SK-N-SH (cell line): ENCODE measurements around the gene CCNI2. TPM values are rescaled to one million over a fixed set of nuclear protein-coding genes. Genes with fewer than 3 reads are reported as not detected.

ENCODE experiments used
- CTCF ChIA-PET: fragments of 300-600, 350-600 bp; formaldehyde crosslinking; extraction: SDS; loops from one replicate; lab custom pipeline; 2021; lab: Yijun Ruan, JAX
- POLR2A ChIA-PET: fragments of 350-600 bp; sonication (Branson Sonifier 250); formaldehyde crosslinking; extraction: SDS; loops from one replicate; lab custom pipeline; 2020; ENCODE audit warnings: antibody characterized with exemption, inconsistent platforms; lab: Yijun Ruan, JAX
- DNase-seq: peaks from one replicate; pipeline ENCODE4 v3.0.0; 2012
- H2AFZ ChIP-seq: fragments of 200-600 bp; sonication (generic); 2 replicates; pipeline ENCODE4 v1.8.1; 2016; ENCODE audit warnings: antibody characterized with exemption, mild to moderate bottlenecking, low read depth
- H3F3A ChIP-seq: fragments of 200-600 bp; sonication (generic); replicated peaks from 2 replicates; pipeline ENCODE3; 2016; ENCODE audit warnings: antibody characterized with exemption, mild to moderate bottlenecking; ENCODE audit not compliant: insufficient read depth
- H3K27ac ChIP-seq, 2 experiments: fragments of 200-500 bp in 1 of 2; fragments of 200-600 bp in 1 of 2; sonication (Bioruptor generic) in 1 of 2; sonication (generic), shearing (Covaris generic) in 1 of 2; 2 replicates each; pipeline versions ENCODE4 v1.5.1 to v1.6.1; 2014 to 2016; ENCODE audit warnings: low read depth in 2 of 2, inconsistent platforms in 1 of 2, low read length in 1 of 2, mild to moderate bottlenecking in 1 of 2, mixed read lengths in 1 of 2
- H3K27me3 ChIP-seq: fragments of 200-600 bp; sonication (generic), shearing (Covaris generic); 2 replicates; pipeline ENCODE4 v1.6.1; 2016; ENCODE audit warnings: mixed run types; ENCODE audit not compliant: insufficient read depth
- H3K36me3 ChIP-seq, 2 experiments: fragments of 200-500 bp in 1 of 2; fragments of 200-600 bp in 1 of 2; sonication (Bioruptor generic) in 1 of 2; sonication (generic) in 1 of 2; replicated peaks in 1 of 2; 2 replicates each; pipeline versions ENCODE3 to v1.5.1; 2014 to 2016; ENCODE audit warnings: low read length in 1 of 2, mild to moderate bottlenecking in 1 of 2; ENCODE audit not compliant: insufficient read depth in 2 of 2, control insufficient read depth in 1 of 2
- H3K4me1 ChIP-seq, 2 experiments: fragments of 200-500 bp in 1 of 2; fragments of 200-600 bp in 1 of 2; sonication (Bioruptor generic) in 1 of 2; sonication (generic), shearing (Covaris generic) in 1 of 2; 2 replicates each; pipeline versions ENCODE4 v1.5.1 to v1.6.1; 2014 to 2016; ENCODE audit warnings: low read depth in 1 of 2, low read length in 1 of 2, mixed run types in 1 of 2; ENCODE audit not compliant: insufficient read depth in 2 of 2, control insufficient read depth in 1 of 2
- H3K4me2 ChIP-seq: fragments of 200-600 bp; sonication (generic), shearing (Covaris generic); 2 replicates; pipeline ENCODE4 v1.6.1; 2017; ENCODE audit warnings: mixed run types
- H3K4me3 ChIP-seq, 2 experiments: fragments of 200-500 bp in 1 of 2; fragments of 200-600 bp in 1 of 2; sonication (Bioruptor generic) in 1 of 2; sonication (generic), shearing (Covaris generic) in 1 of 2; 2 replicates each; pipeline versions ENCODE4 v1.5.1 to v1.8.1; 2014 to 2016; ENCODE audit warnings: low read depth in 2 of 2, inconsistent platforms in 1 of 2, low read length in 1 of 2, mild to moderate bottlenecking in 1 of 2, mixed read lengths in 1 of 2, moderate library complexity in 1 of 2
- H3K79me2 ChIP-seq: fragments of 200-600 bp; sonication (generic); 2 replicates; pipeline ENCODE4 v1.8.1; 2017; ENCODE audit warnings: mild to moderate bottlenecking; ENCODE audit not compliant: insufficient read depth
- H3K9ac ChIP-seq: fragments of 200-600 bp; sonication (generic); 2 replicates; pipeline ENCODE4 v1.6.1; 2017; ENCODE audit warnings: mixed run types
- H3K9me2 ChIP-seq: fragments of 200-600 bp; sonication (generic); 2 replicates; pipeline ENCODE4 v1.6.1; 2017; ENCODE audit warnings: mixed run types
- H3K9me3 ChIP-seq: fragments of 200-600 bp; sonication (generic); 2 replicates; pipeline ENCODE4 v1.6.1; 2017; ENCODE audit warnings: mixed run types, mild to moderate bottlenecking, moderate library complexity
- H4K20me1 ChIP-seq: fragments of 200-600 bp; sonication (generic); 2 replicates; pipeline ENCODE4 v1.6.1; 2017; ENCODE audit warnings: mild to moderate bottlenecking, mixed run types; ENCODE audit not compliant: insufficient read depth
- CHD2 ChIP-seq: fragments of 150-350 bp; IDR thresholded peaks from 2 replicates; pipeline ENCODE4 v1.6.1; 2018; ENCODE audit warnings: low read length; ENCODE audit not compliant: partially characterized antibody
- EP300 ChIP-seq, 2 experiments: IDR thresholded peaks; 2 replicates each; pipeline versions ENCODE4 v1.4.0 to v1.6.1; 2012; ENCODE audit warnings: borderline replicate concordance in 1 of 2, low read depth in 1 of 2, low read length in 1 of 2
- EZH2phosphoT487 ChIP-seq: fragments of 200-600 bp; sonication (generic); IDR thresholded peaks from 2 replicates; pipeline ENCODE4 v1.6.1; 2017; ENCODE audit warnings: low read depth, mixed run types, mild to moderate bottlenecking, antibody characterized with exemption, moderate library complexity, borderline replicate concordance
- FOSL2 ChIP-seq: IDR thresholded peaks from 2 replicates; pipeline ENCODE4 v1.4.0; 2012; ENCODE audit warnings: low read depth, mild to moderate bottlenecking, moderate library complexity, borderline replicate concordance
- FOXJ3 ChIP-seq: sonication (generic); formaldehyde crosslinking; IDR thresholded peaks from 2 replicates; pipeline ENCODE4 v1.5.1; 2020; ENCODE audit warnings: mild to moderate bottlenecking, missing genetic modification reagents
- FOXM1 ChIP-seq: IDR thresholded peaks from 2 replicates; pipeline ENCODE4 v1.4.0; 2012; ENCODE audit warnings: low read depth, mild to moderate bottlenecking
- GABPA ChIP-seq: IDR thresholded peaks from 2 replicates; pipeline ENCODE4 v1.4.0; 2012; ENCODE audit warnings: low read depth, mild to moderate bottlenecking
- GATA2 ChIP-seq: sonication (generic); formaldehyde crosslinking; IDR thresholded peaks from 2 replicates; pipeline ENCODE4 v1.5.0; 2020; ENCODE audit warnings: mild to moderate bottlenecking, missing genetic modification reagents
- IRF3 ChIP-seq: fragments of 150-350 bp; IDR thresholded peaks from 2 replicates; pipeline ENCODE4 v1.6.1; 2016; ENCODE audit warnings: mild to moderate bottlenecking, low read depth, low read length
- JUND ChIP-seq: IDR thresholded peaks from 2 replicates; pipeline ENCODE4 v1.4.0; 2012
- MEF2A ChIP-seq: IDR thresholded peaks from 2 replicates; pipeline ENCODE4 v1.4.0; 2012; ENCODE audit warnings: low read depth, borderline replicate concordance
- MXI1 ChIP-seq: IDR thresholded peaks from 2 replicates; pipeline ENCODE4 v1.6.1; 2012; ENCODE audit warnings: mild to moderate bottlenecking, low read depth, low read length, improper control_type of control experiment
- PBX3 ChIP-seq: IDR thresholded peaks from 2 replicates; pipeline ENCODE4; 2012
- RAD21 ChIP-seq: IDR thresholded peaks from 2 replicates; pipeline ENCODE4 v1.6.1; 2012; ENCODE audit warnings: mild to moderate bottlenecking, low read length
- REST ChIP-seq: IDR thresholded peaks from 2 replicates; pipeline ENCODE4 v1.6.1; 2012; ENCODE audit warnings: mild to moderate bottlenecking, low read depth, low read length, moderate library complexity
- RFX5 ChIP-seq: IDR thresholded peaks from 2 replicates; pipeline ENCODE4 v1.6.1; 2012; ENCODE audit warnings: mild to moderate bottlenecking, improper control_type of control experiment, low read length
- RXRA ChIP-seq: IDR thresholded peaks from 2 replicates; pipeline ENCODE4 v1.4.0; 2012; ENCODE audit warnings: low read depth, mild to moderate bottlenecking, borderline replicate concordance
- TCF12 ChIP-seq: IDR thresholded peaks from 2 replicates; pipeline ENCODE4 v1.4.0; 2012
- TEAD4 ChIP-seq: IDR thresholded peaks from 2 replicates; pipeline ENCODE4 v1.4.0; 2012; ENCODE audit warnings: mild to moderate bottlenecking, borderline replicate concordance; ENCODE audit not compliant: insufficient read depth
- YY1 ChIP-seq: IDR thresholded peaks from 2 replicates; pipeline ENCODE4 v1.4.0; 2012; ENCODE audit warnings: low read depth, mild to moderate bottlenecking
- WGBS: methylation state at CpG from one replicate; pipeline ENCODE4 v1.1.6; 2017; ENCODE audit warnings: low lambda C conversion rate; 5-methylcytosine and 5-hydroxymethylcytosine counted together
- polyA plus RNA-seq, 3 experiments: library from polyadenylated mRNA; depleted of rRNA; stranded (reverse); fragments of >200 nt; gene quantifications; 2 replicates each; pipeline ENCODE4 v1.2.3, GENCODE V29; 2012
- TF ChIP-seq, protein P1 (sequence below): fragments of 150-350 bp; IDR thresholded peaks from 2 replicates; pipeline ENCODE4 v1.6.1; 2017; ENCODE audit warnings: antibody characterized with exemption, low read length, low read depth, borderline replicate concordance

Gene CCNI2
- polyA plus RNA-seq, 1 of the 3 experiments (the other 2 are of a cell fraction) = 0.05 TPM

- no peak overlapping the region for H3K4me2 ChIP-seq
- DNase-seq = no peak
- H3K9me2 ChIP-seq = no peaks in the 10 kb centered on the region
- TF ChIP-seq GABPA (no peak), EZH2phosphoT487 (no peak), EP300 (IDR thresholded peaks at IDR 0.05; ENCODE audit: borderline replicate concordance in 1 of 2, low read depth in 1 of 2, low read length in 1 of 2) (no peak), MEF2A (no peak), RXRA (no peak), FOSL2 (no peak), GATA2 (CRISPR knock-in tag) (no peak), YY1 (no peak), JUND (no peak), TCF12 (no peak), RFX5 (no peak), FOXJ3 (CRISPR knock-in tag) (no peak), FOXM1 (no peak), PBX3 (no peak)
- TF ChIP-seq, protein P1, sequence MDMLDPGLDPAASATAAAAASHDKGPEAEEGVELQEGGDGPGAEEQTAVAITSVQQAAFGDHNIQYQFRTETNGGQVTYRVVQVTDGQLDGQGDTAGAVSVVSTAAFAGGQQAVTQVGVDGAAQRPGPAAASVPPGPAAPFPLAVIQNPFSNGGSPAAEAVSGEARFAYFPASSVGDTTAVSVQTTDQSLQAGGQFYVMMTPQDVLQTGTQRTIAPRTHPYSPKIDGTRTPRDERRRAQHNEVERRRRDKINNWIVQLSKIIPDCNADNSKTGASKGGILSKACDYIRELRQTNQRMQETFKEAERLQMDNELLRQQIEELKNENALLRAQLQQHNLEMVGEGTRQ = no peak
- H3K27ac ChIP-seq = no peak overlapping the region
- peak overlapping the region; percentile 41; the same call in 1 of the 2 replicates for H2AFZ ChIP-seq
- H3K9me3 ChIP-seq = no peaks in the 10 kb centered on the region
- CTCF ChIA-PET = interaction anchor here (0.8 to 2.0 kb wide), 3 partner anchors 15 to 35 kb away, joined by 3 to 8 read pairs (median 7); no protein-coding TSS in a partner anchor
- POLR2A ChIA-PET = no interaction called here
- no peaks in the 10 kb centered on the region for H4K20me1 ChIP-seq
- H3K36me3 ChIP-seq = no peaks in the 10 kb centered on the region
- H3K4me1 ChIP-seq = peaks cover 17 to 18% of the 10 kb centered on the region in 2 experiments; a peak in 2 of 4 replicates
- no peak overlapping the region for H3K4me3 ChIP-seq
- H3K9ac ChIP-seq = no peak overlapping the region
- 73% methylated on average over 5 of the region's 5 CpGs for WGBS
- H3K27me3 ChIP-seq = no peaks in the 10 kb centered on the region
- peaks cover 6% of the 10 kb centered on the region for H3F3A ChIP-seq
- H3K79me2 ChIP-seq = no peaks in the 10 kb centered on the region
Observed at GRCh38 chr5:132785365-132785764, 38.1 kb downstream of the CCNI2 start.

DNA sequence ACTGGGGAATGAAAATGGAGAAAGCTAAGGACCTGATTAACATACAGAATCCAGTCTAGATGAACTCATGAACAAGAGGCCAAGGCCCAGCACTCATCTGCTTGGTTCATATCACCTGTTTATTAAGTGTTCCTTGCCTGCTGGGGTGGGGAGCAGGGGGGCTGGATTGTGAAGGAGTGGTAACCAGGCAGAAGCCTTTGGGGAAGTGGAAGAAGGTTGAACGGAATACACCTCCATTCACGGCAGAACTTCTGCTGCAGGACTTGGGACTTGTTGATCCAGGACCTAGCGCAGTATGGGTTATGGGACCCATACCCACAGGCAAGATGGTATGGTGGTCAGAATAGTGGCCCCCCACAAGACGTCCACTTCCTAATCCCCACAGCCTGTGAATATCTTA is 38.6 kb downstream of the CCNI2 start:
- Histone ChIP-seq H3K4me1 (peaks cover 17 to 18% of the 10 kb centered on the region in 2 experiments; a peak in 2 of 4 replicates), H3F3A (peaks cover 6% of the 10 kb centered on the region), H2AFZ (no peak overlapping the region), H3K4me3 (no peak overlapping the region), H3K9ac (no peak overlapping the region), H3K27ac (no peak overlapping the region), H4K20me1 (no peaks in the 10 kb centered on the region), H3K9me3 (no peaks in the 10 kb centered on the region), H3K27me3 (no peaks in the 10 kb centered on the region), H3K36me3 (no peaks in the 10 kb centered on the region), H3K79me2 (no peaks in the 10 kb centered on the region), H3K9me2 (no peaks in the 10 kb centered on the region), H3K4me2 (no peak overlapping the region)
- TF ChIP-seq RAD21 (no peak), REST (no peak), GABPA (no peak), MXI1 (no peak), TCF12 (no peak), TEAD4 (no peak), FOXJ3 (CRISPR knock-in tag) (no peak), IRF3 (no peak), RFX5 (no peak), CHD2 (no peak), FOXM1 (no peak)
- no peak for DNase-seq
- POLR2A ChIA-PET = no interaction called here
- CTCF ChIA-PET = interaction anchor here (0.8 to 2.0 kb wide), 3 partner anchors 10 to 32 kb away, joined by 3 to 7 read pairs (median 4); no protein-coding TSS in a partner anchor
- 89% methylated on average over 4 of the region's 4 CpGs for WGBS
